ENCODE measurements around the gene GDF10. TPM values are rescaled to one million over a fixed set of nuclear protein-coding genes. Genes with fewer than 3 reads are reported as not detected.

GDF10 gene
- total RNA-seq, 4 donors from 2014 or later: 0.48 to 2.4 (median 0.66) TPM

GRCh38 chr10:47331491-47331890, 31.5 kb downstream of the GDF10 start:
- no peak for DNase-seq (ENCODE audit: low spot score)
- no peak for TF ChIP-seq CTCF (IDR thresholded peaks at IDR 0.05)
- no peak for ATAC-seq (ENCODE audit: low FRiP score)

- no peak for TF ChIP-seq CTCF (IDR thresholded peaks at IDR 0.05)
- DNase-seq (ENCODE audit: low spot score) (no peak), ATAC-seq (ENCODE audit: low FRiP score) (no peak)
Measured at GRCh38 chr10:47331954-47332353, 32.0 kb downstream of the GDF10 start.

GRCh38 chr10:47332371-47332770, 32.4 kb downstream of the GDF10 start:
- no peak for TF ChIP-seq CTCF (IDR thresholded peaks at IDR 0.05)
- no peak for ATAC-seq (ENCODE audit: low FRiP score)
- no peak for DNase-seq (ENCODE audit: low spot score)

- no peak for TF ChIP-seq CTCF (IDR thresholded peaks at IDR 0.05)
- DNase-seq (ENCODE audit: low spot score): no peak
- ATAC-seq (ENCODE audit: low FRiP score): no peak
Measured at GRCh38 chr10:47332946-47333345, 32.9 kb downstream of the GDF10 start.

- ATAC-seq (ENCODE audit: low FRiP score): no peak
- DNase-seq (ENCODE audit: low spot score): no peak
- TF ChIP-seq CTCF (IDR thresholded peaks at IDR 0.05): no peak
Measured at GRCh38 chr10:47333532-47333931, 33.5 kb downstream of the GDF10 start.

- ATAC-seq (ENCODE audit: low FRiP score): no peak
- no peak for TF ChIP-seq CTCF (IDR thresholded peaks at IDR 0.05)
- DNase-seq (ENCODE audit: low spot score): no peak
Measured at GRCh38 chr10:47334466-47335295, 34.7 kb downstream of the GDF10 start.

- no peak for DNase-seq (ENCODE audit: low spot score)
- TF ChIP-seq CTCF (IDR thresholded peaks at IDR 0.05): no peak
Measured at GRCh38 chr10:47335906-47336305, 35.9 kb downstream of the GDF10 start.

More at GRCh38 chr10:47335906-47336305, 35.9 kb downstream of the GDF10 start:
- no peak for ATAC-seq (ENCODE audit: low FRiP score)
